CD4-positive, alpha-beta T cell treated with Interleukin-17A for 1 hour (primary cell): ENCODE measurements around the gene LIPN.

Experiments used
- DNase-seq: peaks from one replicate; pipeline ENCODE4 v3.0.0-alpha.2; 2020

LIPN gene

DNA sequence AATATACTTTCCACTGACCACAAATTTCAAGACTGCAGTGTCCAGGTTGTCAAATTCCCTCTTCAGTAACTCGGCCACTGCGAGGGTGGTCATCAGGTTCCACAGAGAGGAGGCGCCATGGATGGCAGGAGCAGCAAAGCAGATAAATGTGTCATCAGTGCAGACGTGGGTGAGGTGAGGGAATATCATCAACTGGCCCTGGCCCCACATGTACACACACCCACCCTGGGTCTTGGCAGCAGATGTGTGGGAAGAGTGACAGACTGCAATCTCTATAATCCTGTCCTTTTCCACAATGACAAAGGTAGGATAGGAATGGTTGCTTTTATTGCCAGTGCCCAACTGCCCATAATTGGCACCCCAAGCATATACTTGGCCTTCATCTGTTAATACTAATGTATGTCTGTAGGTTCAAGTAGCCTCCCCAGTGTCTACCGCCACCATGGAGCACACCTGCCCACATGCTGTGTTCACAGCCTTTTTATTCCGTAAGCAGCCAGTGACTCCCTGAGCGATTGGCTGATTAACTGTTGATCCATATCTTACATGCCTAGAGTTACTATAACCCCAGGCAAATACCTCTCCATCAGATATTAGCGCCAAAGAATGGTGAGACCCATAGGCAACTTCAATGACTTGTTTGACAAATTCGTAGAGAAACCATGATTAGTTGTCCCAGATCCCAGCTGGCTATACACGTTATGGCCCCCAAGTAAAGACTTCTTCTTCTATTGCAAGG lies 26.4 kb downstream of the LIPN start:
- no peak for DNase-seq

DNA sequence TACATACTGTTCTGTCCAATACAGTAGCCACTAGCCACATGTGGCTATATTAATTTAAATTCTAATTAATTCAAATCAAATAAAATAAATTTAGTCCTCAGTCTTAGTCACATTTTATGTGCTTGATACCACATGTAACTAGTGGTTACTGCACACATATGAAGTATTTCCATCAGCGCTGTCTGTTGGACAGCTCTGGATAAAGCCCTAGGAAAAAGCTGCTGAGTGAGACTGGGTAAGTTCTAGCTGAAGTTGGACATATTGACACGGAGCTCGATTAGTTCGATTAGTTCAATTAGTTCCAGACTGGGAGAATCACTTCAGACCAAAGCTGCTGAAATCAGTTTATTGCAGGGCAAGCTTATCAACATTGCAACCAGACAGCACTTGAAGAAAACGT lies 27.6 kb downstream of the LIPN start:
- no peak for DNase-seq

DNA sequence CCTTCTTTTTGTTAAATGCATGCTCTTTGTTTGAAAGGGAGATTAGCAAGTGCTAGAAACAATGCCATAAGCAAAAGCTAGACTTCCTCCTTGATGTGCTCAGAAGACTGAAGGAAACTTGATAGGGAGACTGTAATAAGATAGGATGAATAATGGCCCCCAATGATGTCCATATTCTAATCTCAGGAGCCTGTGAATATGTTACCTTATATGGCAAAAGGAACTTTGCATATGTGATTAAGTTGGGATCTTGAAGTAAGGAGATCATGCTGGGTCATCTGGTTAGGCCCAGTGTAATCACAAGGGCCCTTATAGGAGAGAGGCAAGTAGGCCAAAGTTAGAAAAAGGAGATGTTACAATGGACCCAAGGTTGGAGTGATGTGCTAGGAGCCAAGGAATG lies 29.1 kb downstream of the LIPN start:
- no peak for DNase-seq

DNA sequence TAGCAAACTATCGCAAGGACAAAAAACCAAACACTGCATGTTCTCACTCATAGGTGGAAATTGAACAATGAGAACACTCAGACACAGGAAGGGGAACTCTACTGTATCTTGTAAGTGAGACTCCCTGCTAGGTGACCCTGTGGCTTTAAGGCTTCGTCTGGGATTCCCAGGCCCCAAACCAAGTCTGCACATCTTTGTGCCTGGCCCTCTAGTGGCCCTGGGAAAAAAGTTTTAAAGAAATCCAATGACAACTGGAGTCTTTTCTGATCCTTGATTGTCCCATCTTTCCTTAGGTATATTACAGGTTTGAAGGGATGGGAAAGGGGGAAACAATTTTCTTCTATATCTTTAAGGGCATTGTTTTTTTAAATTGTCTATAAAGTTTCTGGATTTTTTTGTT lies 32.1 kb downstream of the LIPN start:
- DNase-seq: no peak

GRCh38 chr10:88792661-88793060 lies 32.8 kb downstream of the LIPN start:
- peak; percentile 35 for DNase-seq

DNA sequence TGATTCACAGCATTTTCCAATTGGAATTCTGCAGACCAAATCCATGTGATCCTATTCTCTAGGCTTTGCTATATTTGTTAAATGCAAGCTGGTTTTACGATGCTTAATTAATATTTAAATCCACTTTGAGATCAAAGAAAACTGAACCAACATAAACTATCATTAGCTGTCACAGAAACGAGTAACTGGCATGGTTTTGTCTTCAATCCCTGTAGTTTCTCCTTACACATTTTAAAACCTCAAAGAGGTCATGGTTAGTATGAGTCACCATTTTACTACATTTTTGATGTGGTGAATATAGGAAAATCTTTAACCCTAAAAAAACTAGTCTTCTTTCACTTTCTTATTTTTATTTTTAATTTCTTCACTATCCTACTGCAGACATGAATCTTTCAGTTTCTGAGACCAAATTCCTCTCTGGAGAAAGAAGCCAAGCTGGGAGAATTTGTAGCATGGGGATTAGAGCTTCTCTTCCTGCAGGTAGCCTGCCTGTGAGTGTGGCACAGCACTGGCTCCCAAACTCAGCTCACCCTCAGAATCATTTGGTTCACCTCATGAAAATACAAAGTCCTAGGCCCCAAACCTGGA lies 34.0 kb downstream of the LIPN start:
- DNase-seq: peak; percentile 21

DNA sequence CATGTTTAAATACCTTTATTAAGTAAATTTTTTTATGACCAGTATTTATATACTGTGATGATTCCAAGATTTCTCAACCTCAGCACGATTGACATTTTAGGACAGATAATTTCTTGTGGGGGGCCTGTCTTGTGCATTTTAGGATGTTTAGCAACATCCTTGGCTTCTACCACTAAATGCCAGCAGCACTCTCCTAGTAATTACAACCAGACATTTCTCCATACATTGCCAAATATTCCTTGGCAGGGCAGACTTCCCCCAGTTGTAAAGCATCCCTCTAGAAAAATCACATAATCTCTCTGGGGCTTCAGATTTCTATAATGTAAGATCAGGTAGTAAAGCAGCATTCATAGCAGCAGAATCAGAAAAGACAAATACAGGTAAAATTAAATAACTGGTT lies 34.9 kb downstream of the LIPN start:
- DNase-seq: no peak

DNA sequence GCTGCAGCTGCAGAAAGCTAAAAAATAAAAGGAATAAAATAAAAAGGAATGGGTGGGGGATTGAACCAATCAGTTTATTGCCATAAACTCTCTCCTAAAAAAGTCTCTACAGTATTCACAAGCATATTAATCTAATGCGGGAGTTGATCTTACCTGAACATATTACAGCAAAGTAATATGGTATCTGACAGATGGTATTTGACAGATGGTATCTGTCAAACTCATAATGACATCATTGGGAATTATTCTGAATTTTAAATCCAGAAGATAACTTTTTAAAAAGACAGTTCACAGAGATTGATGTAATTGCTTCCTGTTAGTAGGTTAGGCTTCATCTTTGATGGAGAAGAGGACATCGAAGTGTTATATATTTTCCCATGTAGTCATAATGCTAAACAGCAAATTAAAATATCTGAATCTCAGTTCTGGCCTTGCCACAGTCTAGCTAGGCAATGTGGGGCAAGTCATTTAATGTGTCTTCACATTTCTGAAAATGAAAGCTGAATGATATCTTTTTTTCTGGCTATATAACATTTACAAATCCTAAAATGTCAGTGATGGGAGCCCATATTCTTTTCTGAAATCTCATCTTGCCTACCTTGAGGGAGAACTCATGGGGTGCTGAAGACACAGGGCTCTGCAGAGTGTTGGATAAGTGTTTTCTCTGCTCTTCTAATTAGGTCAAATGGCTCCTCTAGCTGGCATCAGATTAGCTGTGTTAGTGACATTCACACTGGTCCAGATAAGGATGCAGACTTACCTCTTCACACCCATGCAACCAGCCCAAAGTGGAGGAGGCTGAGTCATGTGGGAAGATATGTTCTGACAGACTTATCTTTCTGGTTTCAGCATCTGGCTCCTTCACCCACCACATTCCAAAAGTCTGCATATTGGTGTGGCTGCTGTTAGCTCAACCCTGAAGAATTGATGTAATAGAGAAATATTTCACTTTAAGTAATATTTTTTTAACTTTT lies 40.6 kb downstream of the LIPN start:
- DNase-seq: no peak

DNA sequence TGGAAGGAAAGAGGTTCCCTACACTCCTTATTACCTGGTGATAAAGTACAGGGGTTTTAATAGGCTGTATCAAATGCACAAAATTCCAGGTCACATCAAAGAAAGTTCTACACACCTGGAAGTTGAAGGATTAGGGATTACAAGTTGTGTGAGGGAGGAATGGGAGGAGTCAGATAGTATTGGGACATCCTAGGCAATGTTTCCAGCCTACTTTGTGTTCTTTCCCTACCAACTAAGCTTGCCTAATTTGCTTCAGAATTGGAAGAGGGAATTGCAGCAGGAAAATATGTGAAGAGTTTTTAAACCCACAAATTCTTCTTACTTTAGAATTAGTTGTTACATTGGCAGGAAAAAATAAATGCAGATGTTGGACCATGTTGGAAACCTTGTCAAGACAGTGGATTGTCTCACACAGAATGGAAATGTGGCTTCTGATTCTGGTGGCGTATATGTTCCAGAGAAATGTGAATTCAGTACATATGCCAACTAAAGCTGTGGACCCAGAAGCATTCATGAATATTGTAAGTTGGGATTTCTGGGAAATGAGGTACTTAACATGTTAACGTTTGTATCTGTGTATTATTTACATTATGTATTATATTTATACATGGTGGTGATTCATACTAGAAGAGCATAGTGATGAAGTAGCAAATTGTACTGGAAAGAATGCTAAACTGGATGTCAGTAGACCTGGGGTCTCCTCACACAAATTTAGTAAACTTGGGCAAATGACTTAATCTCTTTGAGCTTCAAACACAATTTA lies 42.9 kb downstream of the LIPN start, which contains the start of gene LIPM:
TSS of gene LIPM (plus strand) at position 208 of the 763 bp plus-strand sequence. CDS start at position 375, 167 bp downstream.
- no peak for DNase-seq

GRCh38 chr10:88803641-88804040 lies 43.8 kb downstream of the LIPN start:
- no peak for DNase-seq

DNA sequence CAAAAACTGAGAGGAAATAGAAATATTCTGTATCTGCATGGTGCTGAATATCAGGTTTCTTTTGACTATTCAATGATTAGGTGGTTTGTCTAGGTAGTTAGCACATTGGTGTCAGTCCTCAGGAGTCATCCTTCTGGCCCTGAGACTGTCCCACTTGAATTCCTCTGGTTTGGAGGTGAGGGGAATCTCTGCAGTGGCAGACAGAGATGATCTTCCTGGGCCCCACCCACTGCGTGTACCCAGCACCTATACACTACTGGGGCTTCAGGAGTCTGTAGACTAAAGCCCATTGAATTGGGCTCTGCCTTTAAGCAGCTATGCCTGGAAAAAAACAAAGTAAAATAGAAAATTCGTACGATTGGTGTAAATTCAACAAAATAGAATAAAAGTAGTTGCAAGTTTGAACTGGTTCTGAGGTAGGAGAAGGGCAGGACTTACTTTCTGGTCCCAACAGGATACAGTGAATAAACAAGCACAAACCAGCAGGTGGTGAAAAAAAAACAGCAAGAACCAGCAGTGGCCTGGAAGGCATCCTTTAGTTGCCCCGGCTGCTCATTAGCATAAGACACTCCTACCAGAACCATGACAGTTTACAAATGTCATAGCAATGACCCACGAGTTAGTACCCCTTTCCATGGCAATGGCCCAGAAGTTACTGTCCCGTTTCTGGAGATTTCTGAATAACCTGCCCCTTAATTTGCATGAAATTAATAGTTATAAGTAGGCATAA lies 44.4 kb downstream of the LIPN start:
- DNase-seq: no peak

- no peak for DNase-seq
Measured at GRCh38 chr10:88805361-88805760, 45.5 kb downstream of the LIPN start.

GRCh38 chr10:88805924-88806323 lies 46.1 kb downstream of the LIPN start:
- DNase-seq: no peak

DNA sequence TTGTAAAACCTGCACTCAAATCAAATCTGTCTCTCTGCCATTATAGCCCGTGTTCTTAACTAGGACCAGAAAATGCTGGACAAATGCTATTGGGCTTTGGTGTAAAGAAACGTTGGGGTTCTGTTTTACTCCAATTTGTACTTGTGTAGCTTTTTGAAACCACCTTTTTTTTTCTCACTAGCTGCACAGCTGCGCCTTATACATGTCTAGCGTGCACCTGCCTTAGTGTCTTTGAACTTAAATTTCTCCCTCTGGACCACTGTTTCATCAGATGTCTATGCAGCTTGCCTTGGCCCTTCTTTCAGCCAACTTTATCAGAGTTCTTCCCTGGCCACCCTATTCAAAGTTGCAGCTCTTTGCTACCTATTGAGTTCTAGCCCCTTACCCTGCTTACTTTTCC lies 49.8 kb downstream of the LIPN start:
- no peak for DNase-seq

- peak; percentile 70 for DNase-seq
Measured at GRCh38 chr10:88810196-88810961, 50.6 kb downstream of the LIPN start.

- no peak for DNase-seq
Measured at GRCh38 chr10:88813200-88813599, 53.4 kb downstream of the LIPN start.

- DNase-seq: no peak
Measured at GRCh38 chr10:88819290-88819689, 59.5 kb downstream of the LIPN start.

DNA sequence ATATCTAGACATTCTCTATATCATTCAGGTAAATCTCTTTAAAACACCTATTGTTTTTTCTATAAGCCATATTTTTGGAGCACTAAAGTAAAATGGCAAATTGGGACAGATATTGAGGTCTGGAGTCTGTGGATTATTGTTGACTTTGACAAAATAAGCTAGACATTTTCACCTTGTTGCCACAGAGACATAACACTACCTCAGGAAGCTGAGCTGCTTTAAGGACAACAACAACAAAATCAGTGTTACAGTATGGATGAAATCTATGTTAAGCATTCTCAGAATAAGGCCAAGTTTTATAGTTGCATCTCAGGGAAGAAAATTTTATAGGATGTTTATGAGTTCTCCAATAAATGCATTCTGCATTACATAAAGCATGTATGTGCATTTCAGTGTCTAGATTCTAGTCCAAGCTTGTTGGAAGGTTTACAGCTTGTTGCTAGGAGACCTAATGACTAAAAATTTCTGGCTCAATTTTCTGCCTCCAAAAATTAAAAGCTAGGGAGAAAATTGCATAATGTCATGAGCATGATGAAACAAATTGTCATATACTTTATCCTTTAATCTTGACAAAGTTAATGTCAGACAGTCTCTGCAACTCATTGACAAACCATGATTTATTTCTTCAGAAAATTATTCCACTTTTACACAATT lies 61.1 kb downstream of the LIPN start:
- DNase-seq: peak; percentile 29

- no peak for DNase-seq
Measured at GRCh38 chr10:88826388-88826787, 66.6 kb downstream of the LIPN start.

GRCh38 chr10:88827671-88828070 lies 67.9 kb downstream of the LIPN start:
- DNase-seq: no peak

DNA sequence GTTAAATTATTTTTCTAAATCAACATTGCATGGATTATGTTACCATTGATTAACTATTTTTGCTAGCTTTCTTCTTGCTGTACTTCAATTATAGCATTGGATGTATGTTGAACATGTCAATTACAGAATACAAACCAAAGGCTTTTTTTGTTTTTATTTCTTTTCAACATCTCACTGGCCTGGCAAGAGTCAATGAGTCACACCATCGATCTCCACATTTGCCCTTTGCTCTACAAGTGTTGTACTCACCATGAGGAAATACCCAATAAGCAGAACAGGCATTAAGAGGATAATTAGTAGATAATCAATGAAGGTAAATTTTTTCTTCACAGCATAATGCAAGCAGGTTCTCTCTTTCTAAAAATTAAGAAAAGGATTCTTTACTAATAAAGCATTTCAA lies 68.5 kb downstream of the LIPN start:
- DNase-seq: no peak
